IPS DF 6.9 (cell line): ENCODE results near the gene MLF2.
A peak's percentile ranks its signal among the peaks of the same experiment; 100 is the strongest.

Experiments
- DNase-seq: peaks from one replicate; pipeline ENCODE4 v3.0.0-alpha.2; 2013; ENCODE audit warnings: low read depth, low spot score
- H3K27ac ChIP-seq: one replicate; pipeline ENCODE4 v1.5.1; 2013; ENCODE audit warnings: low read length, control low read depth
- H3K27me3 ChIP-seq: 2 replicates; pipeline ENCODE4 v1.6.1; 2013; ENCODE audit warnings: mild to moderate bottlenecking, low read length; ENCODE audit not compliant: control insufficient read depth, insufficient read depth
- H3K36me3 ChIP-seq: 2 replicates; pipeline ENCODE4 v1.6.1; 2013; ENCODE audit warnings: low read length; ENCODE audit not compliant: control insufficient read depth, insufficient read depth
- H3K4me1 ChIP-seq: 2 replicates; pipeline ENCODE4 v1.6.1; 2013; ENCODE audit warnings: low read length; ENCODE audit not compliant: control insufficient read depth, insufficient read depth
- H3K4me3 ChIP-seq: 2 replicates; pipeline ENCODE4 v1.5.1; 2013; ENCODE audit warnings: mild to moderate bottlenecking, low read length
- H3K9me3 ChIP-seq: 2 replicates; pipeline ENCODE4 v1.6.1; 2013; ENCODE audit warnings: low read length, inconsistent platforms; ENCODE audit not compliant: control insufficient read depth, insufficient read depth
- WGBS: extraction: QIAGEN DNeasy Blood & Tissue Kit; methylation state at CpG from one replicate; pipeline ENCODE4 v1.1.7; 2013; ENCODE audit warnings: mixed read lengths, missing lambda C conversion rate; ENCODE audit not compliant: insufficient read length, insufficient coverage; 5-methylcytosine and 5-hydroxymethylcytosine counted together

MLF2 gene

DNA sequence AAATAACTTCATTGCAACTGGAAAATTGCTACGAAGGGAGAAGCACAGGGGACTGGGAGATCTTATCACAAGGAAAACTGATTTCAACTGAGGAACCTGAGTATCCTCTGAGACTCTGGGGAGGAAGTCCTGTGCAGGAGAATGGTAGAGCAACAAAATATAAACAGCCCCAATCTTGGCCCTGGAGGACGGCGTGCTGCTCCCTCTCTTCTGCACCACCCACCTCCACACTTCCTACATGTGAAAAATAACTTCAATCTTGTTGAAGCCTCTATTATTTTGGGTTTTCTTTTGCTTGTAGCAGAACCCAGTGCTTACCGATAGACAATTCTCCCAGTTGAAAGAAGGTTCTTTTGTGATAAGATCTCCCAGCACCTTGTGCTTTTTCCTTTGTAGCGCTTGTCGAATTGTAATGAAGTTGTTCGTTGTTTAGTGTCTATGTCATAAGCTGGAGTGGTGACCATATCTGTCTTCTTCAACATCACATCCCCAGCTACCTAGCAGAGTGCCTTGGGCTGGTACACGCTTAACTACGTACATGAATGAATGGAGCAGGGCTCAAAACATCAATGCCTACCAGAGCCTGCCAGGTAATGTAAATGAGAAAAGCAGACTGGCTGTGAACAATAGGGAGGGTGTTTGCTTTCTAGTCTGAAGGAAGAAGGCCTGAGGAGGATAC, 33.6 kb upstream of the MLF2 start:
- Histone ChIP-seq H3K9me3 (no peaks in the 10 kb centered on the region), H3K4me1 (no peaks in the 10 kb centered on the region), H3K27me3 (no peaks in the 10 kb centered on the region), H3K4me3 (no peak overlapping the region), H3K36me3 (no peaks in the 10 kb centered on the region), H3K27ac (no peak overlapping the region)
- DNase-seq: no peak
- no CpG with 5 or more reads among the region's 9 CpGs for WGBS

DNA sequence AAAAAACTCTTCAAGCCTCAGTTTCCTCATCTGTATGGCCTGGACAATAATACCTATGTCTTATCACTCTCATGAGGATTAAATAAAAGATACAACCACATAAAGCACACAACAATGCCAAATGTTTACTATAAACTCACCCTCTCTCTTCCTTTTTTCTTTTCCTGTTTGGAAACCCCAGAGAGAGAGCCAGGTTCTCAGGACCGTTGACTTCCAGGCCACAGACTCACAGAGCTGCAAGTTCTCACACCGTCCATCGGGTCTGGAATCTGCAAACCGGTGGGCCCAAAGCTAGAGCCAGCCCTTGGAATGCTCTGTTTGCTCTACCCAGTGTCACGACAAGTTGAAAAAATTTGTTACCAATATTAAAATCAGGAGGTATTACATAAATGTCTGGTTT, 31.8 kb upstream of the MLF2 start:
- DNase-seq: no peak
- no peak overlapping the region for H3K27ac ChIP-seq
- no peaks in the 10 kb centered on the region for H3K4me1 ChIP-seq
- no peak overlapping the region for H3K4me3 ChIP-seq
- H3K9me3 ChIP-seq: no peaks in the 10 kb centered on the region
- H3K27me3 ChIP-seq: no peaks in the 10 kb centered on the region
- H3K36me3 ChIP-seq: no peaks in the 10 kb centered on the region
- WGBS: no CpG with 5 or more reads among the region's 5 CpGs

DNA sequence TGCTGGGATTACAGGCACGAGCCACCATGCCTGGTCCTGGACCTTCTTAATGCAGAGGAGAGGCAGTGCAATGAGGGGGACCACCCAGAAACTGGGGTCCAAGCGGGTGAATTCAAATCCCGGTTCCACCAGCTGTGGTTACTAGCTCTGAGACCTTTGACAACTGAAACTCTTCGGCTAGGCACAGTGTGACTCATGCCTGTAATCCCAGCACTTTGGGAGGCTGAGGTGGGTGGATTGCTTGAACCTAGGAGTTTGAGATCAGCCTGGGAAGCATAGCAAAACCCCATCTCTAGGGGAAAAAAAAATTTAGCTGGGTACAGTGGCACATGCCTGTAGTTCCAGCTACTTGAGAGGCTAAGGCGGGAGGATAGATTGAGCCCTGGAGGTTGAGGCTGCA, 31.4 kb upstream of the MLF2 start:
- WGBS: no CpG with 5 or more reads among the region's 5 CpGs
- no peak overlapping the region for H3K27ac ChIP-seq
- H3K4me3 ChIP-seq: no peak overlapping the region
- H3K9me3 ChIP-seq: no peaks in the 10 kb centered on the region
- no peaks in the 10 kb centered on the region for H3K36me3 ChIP-seq
- no peaks in the 10 kb centered on the region for H3K4me1 ChIP-seq
- no peaks in the 10 kb centered on the region for H3K27me3 ChIP-seq
- DNase-seq: no peak

DNA sequence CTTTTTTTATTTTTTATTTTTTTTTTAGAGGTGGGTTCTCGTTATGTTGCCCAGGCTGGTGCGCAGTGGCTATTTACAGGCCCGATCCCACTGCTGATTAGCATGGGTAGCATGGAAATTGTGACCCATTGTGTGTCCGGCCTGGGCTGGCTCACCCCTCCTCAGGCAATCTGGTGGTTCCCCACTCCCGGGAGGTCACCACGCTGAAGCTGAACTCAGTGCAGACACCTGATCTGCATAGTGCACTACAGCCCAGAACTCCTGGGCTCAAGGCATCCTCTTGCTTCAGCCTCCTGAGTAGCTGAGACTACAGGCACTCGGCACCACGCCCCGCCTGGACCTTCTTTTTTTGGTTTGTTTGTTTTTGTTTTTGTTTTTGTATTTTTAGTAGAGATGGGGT, 30.9 kb upstream of the MLF2 start:
- Histone ChIP-seq H3K4me3 (no peak overlapping the region), H3K27me3 (no peaks in the 10 kb centered on the region), H3K36me3 (no peaks in the 10 kb centered on the region), H3K27ac (no peak overlapping the region), H3K9me3 (no peaks in the 10 kb centered on the region), H3K4me1 (peaks cover 1% of the 10 kb centered on the region; the same call in 1 of the 2 replicates)
- DNase-seq: no peak
- WGBS: no CpG with 5 or more reads among the region's 9 CpGs

DNA sequence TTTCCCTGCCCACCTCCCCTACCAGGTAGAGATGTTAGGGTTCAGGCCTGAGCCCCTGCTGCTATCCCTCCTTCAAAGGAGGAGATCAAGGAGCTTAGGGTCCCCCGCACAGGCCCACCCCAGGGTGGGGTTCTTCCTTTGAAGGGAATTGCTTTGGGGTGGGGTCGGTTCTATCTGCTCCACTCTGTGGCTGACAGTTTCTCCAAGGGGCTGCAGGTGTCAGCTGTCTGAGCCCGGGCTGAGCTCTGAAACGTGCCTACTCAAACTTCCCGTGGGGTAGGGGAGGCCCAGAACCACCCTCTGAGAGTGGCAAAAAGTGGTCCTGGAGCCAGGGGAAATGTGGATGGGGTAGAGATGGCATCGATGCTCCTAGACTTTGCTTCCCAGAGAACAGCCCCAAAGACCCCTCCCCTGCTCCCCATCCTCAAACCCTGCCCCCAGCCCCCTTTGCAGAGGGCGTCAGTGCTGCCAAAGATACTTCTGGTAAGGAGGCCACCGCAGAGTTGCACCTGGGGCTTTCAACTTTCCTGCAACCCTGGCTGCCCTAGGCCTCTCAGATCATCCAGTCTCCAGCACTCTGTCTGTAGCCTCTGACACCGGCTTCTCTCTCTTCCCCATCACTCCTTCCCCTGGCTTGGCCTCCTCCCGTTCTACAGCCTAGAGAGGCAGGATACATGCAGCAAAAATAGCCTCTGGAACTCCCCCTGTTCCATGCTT, 30.1 kb upstream of the MLF2 start:
- Histone ChIP-seq H3K4me1 (peaks cover 1% of the 10 kb centered on the region; the same call in 1 of the 2 replicates), H3K36me3 (no peaks in the 10 kb centered on the region), H3K27ac (no peak overlapping the region), H3K4me3 (no peak overlapping the region), H3K27me3 (no peaks in the 10 kb centered on the region), H3K9me3 (no peaks in the 10 kb centered on the region)
- WGBS: no CpG with 5 or more reads among the region's 10 CpGs
- no peak for DNase-seq

DNA sequence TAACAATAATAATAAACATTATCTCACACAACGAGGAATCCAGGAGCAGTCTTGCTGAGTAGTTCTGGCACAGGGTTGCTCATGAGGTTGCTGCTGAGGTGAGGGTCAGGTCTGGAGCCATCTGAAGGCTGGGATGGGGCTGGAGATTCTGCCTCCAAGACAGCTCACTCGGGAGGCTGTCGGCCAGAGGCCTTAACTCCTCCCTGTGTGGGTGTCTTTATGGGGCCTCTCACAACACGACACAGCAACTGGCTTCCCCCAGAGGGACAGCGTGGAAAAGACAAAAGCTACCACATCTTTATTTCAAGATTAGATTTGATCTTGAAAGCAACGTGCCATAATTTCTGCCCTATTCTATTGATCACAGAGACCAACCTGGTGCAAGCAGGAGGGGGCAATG, 29.2 kb upstream of the MLF2 start:
- no CpG with 5 or more reads among the region's 6 CpGs for WGBS
- H3K4me3 ChIP-seq: no peak overlapping the region
- peaks cover 1% of the 10 kb centered on the region; the same call in 1 of the 2 replicates for H3K4me1 ChIP-seq
- no peak overlapping the region for H3K27ac ChIP-seq
- H3K9me3 ChIP-seq: no peaks in the 10 kb centered on the region
- H3K27me3 ChIP-seq: 0 out of 2 replicates have a peak, but pooled peaks cover 1% of the 10 kb centered on the region
- no peaks in the 10 kb centered on the region for H3K36me3 ChIP-seq
- DNase-seq: no peak

DNA sequence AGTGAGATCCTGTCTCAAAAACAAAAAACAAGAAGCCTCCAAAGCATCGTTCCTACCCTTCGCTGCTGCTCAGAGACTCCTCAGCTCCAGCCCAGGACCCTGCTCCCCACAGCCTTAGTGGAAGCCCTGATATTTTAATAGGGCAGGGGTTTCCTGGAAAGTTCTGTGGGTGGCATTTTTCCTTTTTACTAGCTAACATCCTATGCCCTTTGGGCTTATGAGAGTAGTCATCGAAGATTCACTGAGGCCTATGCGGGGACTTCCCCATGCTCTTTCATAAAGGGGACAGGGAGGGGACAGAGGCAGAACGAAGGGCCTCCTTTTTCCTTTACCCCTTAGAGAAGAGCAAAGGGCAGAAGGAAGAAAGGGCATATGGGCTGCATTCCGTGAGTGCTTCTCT, 27.6 kb upstream of the MLF2 start:
- H3K4me1 ChIP-seq: peaks cover 1% of the 10 kb centered on the region; the same call in 1 of the 2 replicates
- no CpG with 5 or more reads among the region's 6 CpGs for WGBS
- no peak overlapping the region for H3K4me3 ChIP-seq
- no peak for DNase-seq
- no peaks in the 10 kb centered on the region for H3K9me3 ChIP-seq
- H3K27ac ChIP-seq: no peak overlapping the region
- H3K27me3 ChIP-seq: 0 out of 2 replicates have a peak, but pooled peaks cover 1% of the 10 kb centered on the region
- no peaks in the 10 kb centered on the region for H3K36me3 ChIP-seq

DNA sequence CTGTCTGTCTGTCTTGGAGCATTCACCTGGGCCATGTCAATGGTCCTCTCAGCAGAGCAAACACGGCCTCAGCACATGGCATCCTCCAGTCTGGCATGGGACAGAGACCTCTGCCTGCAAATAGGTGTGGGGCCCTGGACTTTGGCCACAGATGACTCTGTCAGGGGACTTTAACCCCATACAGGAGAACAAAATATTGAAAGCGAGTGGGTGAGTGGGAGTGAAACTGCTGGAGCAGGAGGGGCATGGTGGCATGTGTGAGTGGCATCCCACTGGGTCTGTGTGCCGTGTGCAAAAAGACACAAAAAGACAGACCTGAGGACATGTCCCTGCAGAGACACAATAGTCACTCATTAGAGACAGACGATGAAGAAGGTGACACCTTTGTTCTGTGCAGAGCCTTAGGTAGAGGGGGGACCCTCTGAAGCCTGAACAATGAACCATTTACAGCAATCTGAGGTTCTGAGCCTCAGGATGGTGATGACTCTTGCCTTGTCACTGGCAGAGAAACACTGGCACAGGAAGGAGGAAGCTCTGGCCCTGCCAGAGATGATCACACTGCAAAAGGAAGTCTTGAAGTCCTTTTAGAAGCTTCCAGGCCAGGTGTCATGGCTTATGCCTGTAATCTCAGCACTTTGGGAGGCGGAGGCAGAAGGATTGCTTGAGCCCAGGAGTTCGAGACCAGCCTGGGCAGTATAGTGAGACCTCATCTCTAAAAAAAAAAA, 26.9 kb upstream of the MLF2 start:
- H3K27ac ChIP-seq: no peak overlapping the region
- H3K9me3 ChIP-seq: no peaks in the 10 kb centered on the region
- no peak overlapping the region for H3K4me3 ChIP-seq
- H3K27me3 ChIP-seq: peaks cover 1% of the 10 kb centered on the region; the same call in 1 of the 2 replicates
- no peak for DNase-seq
- H3K4me1 ChIP-seq: peaks cover 1% of the 10 kb centered on the region; the same call in 1 of the 2 replicates
- no peaks in the 10 kb centered on the region for H3K36me3 ChIP-seq
- WGBS: no CpG with 5 or more reads among the region's 6 CpGs

DNA sequence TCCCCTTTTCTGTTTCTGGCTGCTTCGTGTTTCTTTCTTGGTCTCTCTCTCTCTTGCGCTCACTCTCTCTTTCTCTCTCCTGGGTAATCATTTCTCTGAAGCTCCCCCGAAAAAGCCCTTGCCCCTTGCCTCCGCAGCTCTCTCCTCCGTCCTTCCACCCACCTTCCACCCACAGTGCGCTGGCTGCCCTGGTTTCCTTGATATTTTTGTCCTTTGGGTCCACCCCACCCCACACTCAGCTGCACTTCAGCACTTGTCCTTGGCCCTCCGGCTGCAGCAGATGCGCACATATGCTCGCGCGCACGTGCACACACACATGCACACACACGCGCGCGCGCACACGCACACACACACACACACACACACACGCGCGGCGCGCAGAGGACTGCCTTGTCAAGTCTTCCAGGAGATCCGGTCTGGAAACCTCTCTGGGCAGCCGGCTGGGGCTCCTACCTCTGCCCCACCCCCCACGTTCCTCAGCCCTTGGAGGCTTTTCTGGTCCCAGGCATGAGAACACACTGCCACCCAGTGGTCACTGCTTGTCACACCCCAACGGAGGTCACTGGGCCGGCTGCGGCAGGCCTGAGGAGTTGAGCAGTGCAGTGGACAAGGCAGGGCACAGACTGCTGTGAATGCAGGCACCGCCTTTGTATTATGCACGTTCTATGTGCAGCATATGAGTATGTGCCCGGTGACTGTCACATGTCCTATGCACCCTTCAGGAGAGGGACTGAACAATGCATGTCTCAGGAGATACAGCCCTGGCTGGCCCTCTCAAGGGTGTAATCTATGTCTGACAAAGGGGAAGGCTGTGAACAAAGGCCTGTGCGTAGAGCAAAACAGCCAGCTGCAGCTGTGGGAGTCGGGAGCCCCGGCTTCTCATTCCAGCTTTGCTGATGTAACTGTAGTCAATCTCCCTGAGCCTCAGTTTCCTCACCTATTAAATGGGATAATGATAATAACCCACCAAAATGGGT, 25.9 kb upstream of the MLF2 start:
- no peaks in the 10 kb centered on the region for H3K9me3 ChIP-seq
- peak; percentile 99 for DNase-seq
- no peaks in the 10 kb centered on the region for H3K36me3 ChIP-seq
- peaks cover 1% of the 10 kb centered on the region; the same call in 1 of the 2 replicates for H3K4me1 ChIP-seq
- peak overlapping the region; percentile 41; the same call in 1 of the 2 replicates for H3K4me3 ChIP-seq
- peaks cover 1% of the 10 kb centered on the region; the same call in 1 of the 2 replicates for H3K27me3 ChIP-seq
- H3K27ac ChIP-seq: no peak overlapping the region
- no CpG with 5 or more reads among the region's 35 CpGs for WGBS
